Vagina (tissue), 2 donors: Measurements from ENCODE around the gene ATP7B.

Source experiments
- CTCF ChIP-seq, 3 experiments: fragments of 450-650 bp in 2 of 3; fragments of 200-600 bp in 1 of 3; sonication (generic) in 1 of 3; IDR thresholded peaks; one replicate each; pipeline ENCODE4 v1.5.1; 2017 to 2019; ENCODE audit warnings: antibody characterized with exemption in 3 of 3, mild to moderate bottlenecking in 2 of 3, moderate library complexity in 2 of 3
- POLR2A ChIP-seq, 2 donors: fragments of 450-650 bp; IDR thresholded peaks; one replicate each; pipeline ENCODE4 v1.6.1; 2017; ENCODE audit warnings: antibody characterized with exemption in 2 of 2, mild to moderate bottlenecking in 2 of 2, moderate library complexity in 2 of 2

GRCh38 chr13:51935326-51936171 lies 75.7 kb downstream of the ATP7B start:
- TF ChIP-seq CTCF (IDR thresholded peaks at IDR 0.05), result no peak
- no peak for TF ChIP-seq POLR2A (IDR thresholded peaks at IDR 0.05)
